LNCaP clone FGC (cell line): ENCODE measurements around the gene TSHZ2.

Experiments
- DNase-seq: peaks from one replicate; pipeline ENCODE4 v3.0.0-alpha.2; 2011; ENCODE audit warnings: low read depth
- H3K4me3 ChIP-seq: 2 replicates; pipeline ENCODE4 v1.5.1; 2011; ENCODE audit warnings: mild to moderate bottlenecking, low read depth, low read length, control low read depth
- TF ChIP-seq, protein P1 (sequence below): IDR thresholded peaks from 2 replicates; pipeline ENCODE4 v1.5.1; 2012; ENCODE audit warnings: mild to moderate bottlenecking; ENCODE audit not compliant: control insufficient read depth, insufficient read depth; ENCODE audit errors: extremely low read depth

Gene TSHZ2

DNA sequence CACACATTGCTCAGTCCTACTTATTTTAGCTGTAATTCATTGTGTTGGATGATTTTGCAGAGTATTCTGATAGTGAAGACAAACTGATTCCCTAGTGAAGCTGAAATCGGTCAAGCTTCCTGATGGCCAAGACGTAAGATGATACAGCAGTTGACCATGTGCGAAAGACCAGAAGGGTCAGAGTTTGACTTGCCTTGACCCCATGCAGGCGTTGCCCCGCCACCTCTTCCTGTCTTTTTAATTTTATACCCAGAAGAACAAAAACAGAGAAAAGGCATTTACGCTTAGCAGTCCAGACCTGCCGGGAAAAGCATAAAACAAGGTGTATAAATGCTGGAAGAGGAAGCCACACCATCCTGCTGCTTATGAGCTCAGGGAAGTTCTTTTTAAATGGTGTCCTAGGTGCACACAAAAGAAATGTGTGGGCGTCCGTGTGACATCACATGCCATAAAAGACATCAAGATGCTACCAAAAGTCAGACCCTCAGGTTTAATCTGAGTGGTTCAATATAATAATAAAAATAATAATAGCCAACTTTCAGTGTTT is 32.2 kb downstream of the TSHZ2 start:
- no peak overlapping the region for H3K4me3 ChIP-seq
- TF ChIP-seq, protein P1, sequence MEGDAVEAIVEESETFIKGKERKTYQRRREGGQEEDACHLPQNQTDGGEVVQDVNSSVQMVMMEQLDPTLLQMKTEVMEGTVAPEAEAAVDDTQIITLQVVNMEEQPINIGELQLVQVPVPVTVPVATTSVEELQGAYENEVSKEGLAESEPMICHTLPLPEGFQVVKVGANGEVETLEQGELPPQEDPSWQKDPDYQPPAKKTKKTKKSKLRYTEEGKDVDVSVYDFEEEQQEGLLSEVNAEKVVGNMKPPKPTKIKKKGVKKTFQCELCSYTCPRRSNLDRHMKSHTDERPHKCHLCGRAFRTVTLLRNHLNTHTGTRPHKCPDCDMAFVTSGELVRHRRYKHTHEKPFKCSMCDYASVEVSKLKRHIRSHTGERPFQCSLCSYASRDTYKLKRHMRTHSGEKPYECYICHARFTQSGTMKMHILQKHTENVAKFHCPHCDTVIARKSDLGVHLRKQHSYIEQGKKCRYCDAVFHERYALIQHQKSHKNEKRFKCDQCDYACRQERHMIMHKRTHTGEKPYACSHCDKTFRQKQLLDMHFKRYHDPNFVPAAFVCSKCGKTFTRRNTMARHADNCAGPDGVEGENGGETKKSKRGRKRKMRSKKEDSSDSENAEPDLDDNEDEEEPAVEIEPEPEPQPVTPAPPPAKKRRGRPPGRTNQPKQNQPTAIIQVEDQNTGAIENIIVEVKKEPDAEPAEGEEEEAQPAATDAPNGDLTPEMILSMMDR, result no peak
- DNase-seq, result no peak

DNA sequence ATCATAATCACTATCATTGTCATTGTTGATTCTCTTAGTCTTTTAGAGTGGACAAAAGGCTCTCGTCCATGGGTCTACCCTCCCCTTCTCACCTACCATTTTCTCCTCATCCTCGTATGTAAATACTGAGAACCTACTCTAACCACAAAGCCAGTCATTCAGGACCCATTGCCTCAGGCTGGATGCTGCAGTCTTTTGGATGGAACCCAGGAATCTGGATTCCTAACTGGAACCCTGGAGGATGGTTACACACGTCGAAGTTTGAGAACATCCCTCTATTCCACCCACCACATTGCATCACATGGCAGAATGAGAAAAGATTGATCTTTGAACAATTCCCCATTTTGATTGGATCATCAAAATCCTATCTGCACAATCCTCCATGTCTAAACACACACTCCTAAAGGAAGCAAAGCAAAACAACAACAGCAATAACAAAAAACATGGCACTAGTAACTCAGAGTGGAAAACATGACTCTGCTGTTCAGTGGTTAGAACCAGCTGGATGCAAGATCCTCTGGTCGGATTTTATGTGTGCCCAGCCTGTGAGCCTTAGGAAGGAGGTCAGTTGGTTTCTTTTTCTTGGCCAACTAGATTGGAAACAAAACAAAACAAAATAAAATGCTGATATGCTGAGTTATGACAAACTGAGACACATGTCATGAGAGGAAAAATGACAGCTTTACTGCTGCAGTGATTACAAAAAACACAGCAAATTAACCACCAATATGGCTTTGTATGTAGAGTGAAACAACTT is 38.0 kb downstream of the TSHZ2 start:
- no peak for DNase-seq

DNA sequence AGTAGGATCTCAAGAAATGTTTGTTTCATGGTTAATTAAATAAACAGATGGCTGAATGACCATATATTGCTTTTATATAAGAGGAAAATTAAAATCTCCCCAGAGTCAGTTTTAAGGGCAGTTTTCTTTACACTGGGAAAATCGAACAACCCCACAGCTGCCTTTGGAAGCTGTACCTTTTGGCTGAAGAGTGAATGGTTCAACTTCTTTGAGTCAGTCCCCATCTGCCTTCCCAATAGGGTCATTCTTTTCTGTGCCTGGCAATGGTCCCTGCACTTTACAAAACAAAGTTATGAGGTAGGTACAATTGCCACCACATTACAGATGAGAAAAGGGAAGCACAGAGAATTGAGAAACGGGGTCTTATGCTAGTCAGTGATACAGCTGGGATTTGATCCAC is 39.5 kb downstream of the TSHZ2 start:
- TF ChIP-seq, protein P1, result no peak
- DNase-seq, result no peak
- no peak overlapping the region for H3K4me3 ChIP-seq

More for the DNA sequence above, 38.0 kb downstream of the TSHZ2 start:
- TF ChIP-seq, protein P1, result no peak
- no peak overlapping the region for H3K4me3 ChIP-seq

DNA sequence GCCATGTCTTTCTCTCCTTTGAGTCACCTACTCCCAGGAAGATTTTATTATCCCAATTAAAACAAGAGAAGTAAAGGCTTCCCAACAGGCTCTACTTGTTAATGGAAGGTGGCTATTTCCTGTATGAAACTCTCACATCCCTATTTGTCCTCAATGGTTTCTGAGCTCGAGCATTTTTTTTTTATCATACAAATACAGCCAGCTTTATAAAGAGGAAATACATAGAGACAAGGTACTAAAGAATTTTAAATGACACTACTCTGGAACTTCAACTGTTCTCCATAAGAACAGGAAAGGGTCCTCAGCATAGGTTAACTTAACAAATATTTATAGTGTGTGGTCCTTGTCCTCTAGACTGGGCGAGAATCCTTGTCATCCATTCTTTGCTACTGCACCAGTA is 41.0 kb downstream of the TSHZ2 start:
- H3K4me3 ChIP-seq, result no peak overlapping the region
- DNase-seq, result no peak
- TF ChIP-seq, protein P1, result no peak

DNA sequence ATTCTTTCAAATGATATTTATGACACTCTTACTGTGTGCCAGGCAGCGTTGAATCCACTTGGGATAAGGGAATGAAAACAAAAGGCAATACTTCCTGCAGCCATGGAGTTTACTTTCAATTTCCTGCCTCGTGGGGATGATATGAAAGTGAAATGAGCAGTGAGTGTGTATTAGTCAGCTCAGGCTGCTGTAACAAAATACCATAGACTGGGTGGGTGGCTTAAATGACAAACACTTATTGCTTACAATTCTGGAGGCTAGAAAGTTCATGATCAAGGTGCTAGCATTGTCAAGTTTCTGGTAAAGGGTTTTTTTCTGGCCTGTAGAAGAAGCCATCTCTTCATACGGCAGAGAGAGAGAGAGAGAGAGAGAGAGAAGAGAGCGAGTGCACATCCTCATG is 41.7 kb downstream of the TSHZ2 start:
- TF ChIP-seq, protein P1, result no peak
- no peak overlapping the region for H3K4me3 ChIP-seq
- no peak for DNase-seq

DNA sequence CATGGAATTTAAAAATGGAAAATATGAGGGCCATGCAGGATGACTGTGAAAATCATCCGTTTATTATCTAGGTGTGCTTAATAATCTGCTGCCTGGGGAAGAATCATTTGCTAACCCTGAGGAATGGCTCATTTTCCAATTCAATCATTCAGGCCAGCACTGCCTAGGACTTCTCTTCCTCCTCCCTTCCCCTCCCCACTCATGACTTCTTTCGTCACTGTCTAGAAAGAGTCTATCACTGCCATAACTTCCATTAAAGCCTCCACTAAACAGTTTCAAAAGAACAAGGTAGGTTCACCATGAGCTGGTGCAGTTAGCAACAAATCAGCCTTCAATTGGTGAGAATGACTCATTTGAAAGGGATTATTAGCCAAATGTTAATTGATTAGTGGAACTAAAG is 43.9 kb downstream of the TSHZ2 start:
- H3K4me3 ChIP-seq, result no peak overlapping the region
- TF ChIP-seq, protein P1, result no peak
- no peak for DNase-seq
